ENCODE results near the gene DLGAP5. TPM values are rescaled to one million over a fixed set of nuclear protein-coding genes. Genes with fewer than 3 reads are reported as not detected.

Gene DLGAP5
- polyA plus RNA-seq, 1 donor from 2014 or later, result 2.0 TPM

GRCh38 chr14:55158412-55158811 lies 33.0 kb downstream of the DLGAP5 start:
- H3K9me2 ChIP-seq (ENCODE audit: insufficient read depth, low read length), result no peaks in the 10 kb centered on the region
- H4K20me1 ChIP-seq (ENCODE audit: insufficient read depth), result no peaks in the 10 kb centered on the region
- H3K27ac ChIP-seq (ENCODE audit: low read length), result no peak overlapping the region
- no peaks in the 10 kb centered on the region for H3K36me3 ChIP-seq (ENCODE audit: insufficient read depth, low read length)
- H3K27me3 ChIP-seq (ENCODE audit: insufficient read depth, low read depth, low read length), result no peaks in the 10 kb centered on the region
- H3K79me2 ChIP-seq (replicated peaks; ENCODE audit: insufficient read depth, low read length), result no peaks in the 10 kb centered on the region
- TF ChIP-seq EZH2 (IDR thresholded peaks at IDR 0.05; ENCODE audit: borderline replicate concordance, insufficient read depth, low read length, poor library complexity, severe bottlenecking) (no peak), RAD21 (conservative IDR thresholded peaks at IDR 0.05) (no peak)
- H3F3A ChIP-seq (ENCODE audit: insufficient read depth, low read length, poor library complexity, severe bottlenecking), result no peaks in the 10 kb centered on the region
- no peaks in the 10 kb centered on the region for H3K9me3 ChIP-seq (ENCODE audit: low read length)
- H3K4me3 ChIP-seq (ENCODE audit: low read length), result no peak overlapping the region
- no peak overlapping the region for H3K9ac ChIP-seq (ENCODE audit: low read length)
- H2AFZ ChIP-seq (ENCODE audit: low read depth, low read length), result no peak overlapping the region
- no peak overlapping the region for H3K4me2 ChIP-seq (ENCODE audit: low read length)

DNA sequence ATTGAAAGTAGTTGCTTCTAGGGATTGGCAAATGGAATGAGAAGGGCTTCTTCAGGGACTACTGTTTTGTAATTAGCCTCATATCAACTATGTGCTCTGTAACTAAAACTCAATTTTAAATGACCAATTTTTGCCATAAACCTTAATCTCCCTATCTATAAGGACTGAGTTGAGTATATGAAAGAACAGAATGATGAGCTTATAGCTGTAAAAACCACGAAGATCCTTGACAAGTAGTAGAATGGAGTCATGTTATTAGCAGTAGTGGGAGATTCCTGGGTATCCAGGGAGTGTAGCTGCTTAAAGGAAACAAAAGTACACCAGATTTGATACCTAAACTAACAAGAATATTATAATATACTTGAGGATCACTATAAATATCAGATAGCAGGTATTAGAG lies 34.3 kb downstream of the DLGAP5 start:
- H3K9me3 ChIP-seq (ENCODE audit: low read length), result no peaks in the 10 kb centered on the region
- no peak overlapping the region for H3K9ac ChIP-seq (ENCODE audit: low read length)
- no peak overlapping the region for H3K4me2 ChIP-seq (ENCODE audit: low read length)
- no peaks in the 10 kb centered on the region for H3K9me2 ChIP-seq (ENCODE audit: insufficient read depth, low read length)
- H2AFZ ChIP-seq (ENCODE audit: low read depth, low read length), result no peak overlapping the region
- no peaks in the 10 kb centered on the region for H3F3A ChIP-seq (ENCODE audit: insufficient read depth, low read length, poor library complexity, severe bottlenecking)
- no peak overlapping the region for H3K4me3 ChIP-seq (ENCODE audit: low read length)
- no peaks in the 10 kb centered on the region for H3K27me3 ChIP-seq (ENCODE audit: insufficient read depth, low read depth, low read length)
- H3K36me3 ChIP-seq (ENCODE audit: insufficient read depth, low read length), result no peaks in the 10 kb centered on the region
- no peaks in the 10 kb centered on the region for H4K20me1 ChIP-seq (ENCODE audit: insufficient read depth)
- H3K79me2 ChIP-seq (replicated peaks; ENCODE audit: insufficient read depth, low read length), result no peaks in the 10 kb centered on the region
- H3K27ac ChIP-seq (ENCODE audit: low read length), result no peak overlapping the region
- no peak for TF ChIP-seq RAD21 (conservative IDR thresholded peaks at IDR 0.05)
- no peak for TF ChIP-seq REST (IDR thresholded peaks at IDR 0.05; ENCODE audit: borderline replicate concordance)
- TF ChIP-seq SMC3 (conservative IDR thresholded peaks at IDR 0.05; ENCODE audit: poor library complexity), result no peak
- TF ChIP-seq POLR2AphosphoS5 (IDR thresholded peaks at IDR 0.05), result no peak
- TF ChIP-seq, protein P1, sequence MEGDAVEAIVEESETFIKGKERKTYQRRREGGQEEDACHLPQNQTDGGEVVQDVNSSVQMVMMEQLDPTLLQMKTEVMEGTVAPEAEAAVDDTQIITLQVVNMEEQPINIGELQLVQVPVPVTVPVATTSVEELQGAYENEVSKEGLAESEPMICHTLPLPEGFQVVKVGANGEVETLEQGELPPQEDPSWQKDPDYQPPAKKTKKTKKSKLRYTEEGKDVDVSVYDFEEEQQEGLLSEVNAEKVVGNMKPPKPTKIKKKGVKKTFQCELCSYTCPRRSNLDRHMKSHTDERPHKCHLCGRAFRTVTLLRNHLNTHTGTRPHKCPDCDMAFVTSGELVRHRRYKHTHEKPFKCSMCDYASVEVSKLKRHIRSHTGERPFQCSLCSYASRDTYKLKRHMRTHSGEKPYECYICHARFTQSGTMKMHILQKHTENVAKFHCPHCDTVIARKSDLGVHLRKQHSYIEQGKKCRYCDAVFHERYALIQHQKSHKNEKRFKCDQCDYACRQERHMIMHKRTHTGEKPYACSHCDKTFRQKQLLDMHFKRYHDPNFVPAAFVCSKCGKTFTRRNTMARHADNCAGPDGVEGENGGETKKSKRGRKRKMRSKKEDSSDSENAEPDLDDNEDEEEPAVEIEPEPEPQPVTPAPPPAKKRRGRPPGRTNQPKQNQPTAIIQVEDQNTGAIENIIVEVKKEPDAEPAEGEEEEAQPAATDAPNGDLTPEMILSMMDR (IDR thresholded peaks at IDR 0.05; ENCODE audit: poor library complexity, severe bottlenecking), result no peak
- no peak for TF ChIP-seq EP300 (conservative IDR thresholded peaks at IDR 0.05; ENCODE audit: poor library complexity, severe bottlenecking)
- TF ChIP-seq TAF1 (IDR thresholded peaks at IDR 0.05; ENCODE audit: low read depth), result no peak
- TF ChIP-seq EZH2 (IDR thresholded peaks at IDR 0.05; ENCODE audit: borderline replicate concordance, insufficient read depth, low read length, poor library complexity, severe bottlenecking), result no peak
- no peak for TF ChIP-seq MXI1 (conservative IDR thresholded peaks at IDR 0.05; ENCODE audit: poor library complexity, severe bottlenecking)

- no peaks in the 10 kb centered on the region for H3K79me2 ChIP-seq (replicated peaks; ENCODE audit: insufficient read depth, low read length)
- no peaks in the 10 kb centered on the region for H3F3A ChIP-seq (ENCODE audit: insufficient read depth, low read length, poor library complexity, severe bottlenecking)
- H3K27me3 ChIP-seq (ENCODE audit: insufficient read depth, low read depth, low read length), result no peaks in the 10 kb centered on the region
- no peak overlapping the region for H2AFZ ChIP-seq (ENCODE audit: low read depth, low read length)
- H3K27ac ChIP-seq (ENCODE audit: low read length), result no peak overlapping the region
- no peaks in the 10 kb centered on the region for H3K9me2 ChIP-seq (ENCODE audit: insufficient read depth, low read length)
- no peaks in the 10 kb centered on the region for H3K36me3 ChIP-seq (ENCODE audit: insufficient read depth, low read length)
- no peaks in the 10 kb centered on the region for H4K20me1 ChIP-seq (ENCODE audit: insufficient read depth)
- no peaks in the 10 kb centered on the region for H3K9me3 ChIP-seq (ENCODE audit: low read length)
- TF ChIP-seq REST (IDR thresholded peaks at IDR 0.05; ENCODE audit: borderline replicate concordance) (no peak), SMC3 (conservative IDR thresholded peaks at IDR 0.05; ENCODE audit: poor library complexity) (no peak), MXI1 (conservative IDR thresholded peaks at IDR 0.05; ENCODE audit: poor library complexity, severe bottlenecking) (no peak), RAD21 (conservative IDR thresholded peaks at IDR 0.05) (no peak), EP300 (conservative IDR thresholded peaks at IDR 0.05; ENCODE audit: poor library complexity, severe bottlenecking) (no peak), TAF1 (IDR thresholded peaks at IDR 0.05; ENCODE audit: low read depth) (no peak), POLR2AphosphoS5 (IDR thresholded peaks at IDR 0.05) (no peak), EZH2 (IDR thresholded peaks at IDR 0.05; ENCODE audit: borderline replicate concordance, insufficient read depth, low read length, poor library complexity, severe bottlenecking) (no peak)
- TF ChIP-seq, protein P1 (IDR thresholded peaks at IDR 0.05; ENCODE audit: poor library complexity, severe bottlenecking), result no peak
- H3K4me2 ChIP-seq (ENCODE audit: low read length), result no peak overlapping the region
- H3K9ac ChIP-seq (ENCODE audit: low read length), result no peak overlapping the region
- no peak overlapping the region for H3K4me3 ChIP-seq (ENCODE audit: low read length)
These were observed 37.4 kb downstream of the DLGAP5 start for GRCh38 chr14:55153951-55154350.
